HG02623 (cell line): Measurements from ENCODE around the gene RHCG.
"Not testable (repeated sequence)": the region's sequence is repeated elsewhere in the genome, so short reads cannot be mapped to it uniquely, and the experiment has no call there.

Experiments used
- ATAC-seq: cut with Tn5 transposase; IDR thresholded peaks from one replicate; pipeline ENCODE4 v1.9.1; 2021; ENCODE audit warnings: moderate library complexity; ENCODE audit not compliant: unreplicated experiment

The RHCG gene

DNA sequence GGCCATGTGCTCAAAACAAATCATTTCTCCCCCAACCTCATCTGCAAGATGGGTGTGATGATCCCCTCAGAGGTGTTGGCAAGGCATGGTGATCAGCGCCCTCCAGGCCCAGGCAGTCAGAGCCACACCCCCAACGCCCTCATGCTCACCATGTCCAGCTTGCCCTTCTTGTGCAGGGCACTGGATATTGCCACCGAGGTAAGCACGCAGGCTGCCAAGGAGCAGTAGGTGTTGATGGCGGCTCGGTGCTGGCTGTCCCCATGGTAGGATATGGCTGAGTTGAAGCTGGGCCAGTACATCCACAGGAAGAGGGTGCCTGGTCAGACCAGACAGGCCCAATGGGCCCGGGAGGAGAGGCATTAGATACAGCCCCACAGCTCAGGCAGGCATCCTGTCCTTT, 17.2 kb downstream of the RHCG start:
- ATAC-seq: no peak

DNA sequence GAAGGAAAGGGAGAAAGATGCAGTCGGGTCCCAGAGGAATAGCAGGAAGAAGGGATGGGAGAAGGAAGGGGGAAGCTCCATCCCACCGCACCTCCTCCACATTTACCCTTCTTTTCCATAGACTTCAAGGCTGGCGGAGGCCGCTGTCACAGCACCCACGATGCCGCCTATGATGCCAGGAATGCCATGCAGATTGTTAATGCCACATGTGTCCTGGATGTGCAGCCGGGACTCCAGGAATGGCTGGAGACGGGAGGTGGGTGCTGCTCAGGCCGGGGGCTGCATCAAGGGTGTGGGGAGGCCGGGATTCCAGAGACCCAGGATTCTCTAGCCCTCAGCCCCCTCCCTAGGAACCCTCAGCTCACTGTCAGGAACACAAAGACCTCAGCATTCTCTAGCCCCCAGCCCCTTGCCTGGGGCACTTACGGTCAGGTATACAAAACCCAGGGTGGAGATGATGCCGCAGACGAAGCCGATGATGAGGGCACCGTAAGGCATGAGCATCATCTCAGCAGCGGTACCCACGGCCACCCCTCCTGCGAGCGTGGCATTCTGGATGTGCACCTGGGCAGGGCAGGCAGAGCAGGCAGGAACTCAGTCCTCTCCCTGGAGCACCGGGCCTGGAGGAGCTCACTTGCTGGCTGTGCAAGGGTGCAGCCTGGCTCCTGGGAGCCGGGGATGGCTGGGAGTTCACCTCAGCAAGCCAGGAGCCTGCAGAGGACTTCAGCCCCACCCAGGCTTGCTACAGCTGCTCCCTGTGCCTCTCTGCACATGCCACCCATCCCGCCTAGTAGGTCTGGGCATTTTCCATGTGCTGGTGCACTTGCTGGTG, 18.8 kb downstream of the RHCG start:
- no peak for ATAC-seq

DNA sequence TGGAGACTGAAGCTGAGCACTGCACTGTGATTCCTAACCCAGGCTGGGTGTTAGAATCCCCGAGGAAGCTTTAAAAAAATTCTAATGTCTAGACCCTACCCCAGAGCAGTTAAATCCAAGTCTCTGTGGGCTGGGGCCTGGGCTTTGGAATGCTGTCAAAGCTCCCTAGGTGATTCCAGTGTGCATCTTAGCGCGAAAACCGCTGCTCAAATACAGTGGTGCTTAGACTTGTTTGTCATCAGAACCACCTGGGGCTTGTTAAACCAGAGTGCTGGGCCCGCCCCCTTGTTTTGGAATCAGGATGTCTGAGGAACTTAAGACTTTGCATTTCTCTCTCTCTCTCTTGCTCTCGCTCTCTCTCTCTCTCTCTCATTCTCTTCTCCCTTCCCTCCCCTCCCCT, 20.7 kb downstream of the RHCG start:
- no peak for ATAC-seq

DNA sequence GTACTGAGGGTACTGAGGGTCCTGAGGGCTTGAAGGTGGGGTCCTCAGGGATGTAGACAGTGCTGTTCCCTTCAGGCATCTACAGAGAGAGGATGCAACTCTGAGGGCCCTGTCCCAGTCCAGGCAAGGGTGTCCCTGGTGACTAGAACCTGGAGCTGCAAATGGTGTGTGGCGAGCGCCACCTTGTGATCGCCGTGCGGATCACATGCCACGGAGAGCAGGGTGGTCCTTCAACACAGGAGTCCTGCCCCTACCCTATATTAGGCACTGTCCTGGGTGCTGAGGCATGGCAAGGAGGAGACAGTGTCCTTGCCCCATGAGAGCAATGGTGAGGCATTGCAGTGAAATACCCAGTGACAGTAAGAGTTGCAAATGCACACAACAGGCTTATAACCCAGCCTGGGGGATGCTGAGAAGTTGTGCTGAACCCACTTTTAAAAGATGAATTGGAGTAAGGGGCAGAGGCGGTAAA, 23.6 kb downstream of the RHCG start:
- no peak for ATAC-seq

DNA sequence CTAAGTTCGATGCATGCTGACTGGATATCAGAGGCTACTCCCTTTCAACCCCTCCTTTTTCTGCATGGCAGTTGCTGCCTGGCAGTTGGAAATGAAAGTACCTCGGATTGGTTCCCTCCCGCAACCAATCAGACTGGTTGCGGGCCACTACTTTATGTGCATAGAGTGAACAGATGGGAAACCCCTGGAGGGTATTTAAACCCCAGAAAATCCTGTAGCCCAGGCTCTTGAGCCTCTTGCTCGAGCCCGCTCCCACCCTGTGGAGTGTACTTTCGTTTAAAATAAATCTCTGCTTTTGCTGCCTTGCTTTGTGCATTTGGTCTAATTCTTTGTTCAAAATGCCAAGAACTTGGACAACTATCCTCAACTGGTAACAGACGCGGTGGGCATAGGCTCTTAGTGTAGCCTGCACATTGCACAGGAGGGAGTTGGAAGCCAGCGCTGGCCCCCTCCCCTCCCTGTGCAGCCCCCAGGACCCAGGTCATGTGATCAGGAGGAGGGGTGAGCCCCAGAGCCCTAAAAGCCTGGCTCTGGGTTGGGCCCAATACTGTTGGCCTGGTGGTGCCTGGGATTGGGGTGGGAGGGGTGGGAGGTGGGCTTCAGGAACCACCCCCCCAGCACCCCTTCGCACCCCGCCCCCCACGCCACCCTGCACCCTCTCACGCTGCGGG, 26.8 kb downstream of the RHCG start:
- ATAC-seq: no peak

DNA sequence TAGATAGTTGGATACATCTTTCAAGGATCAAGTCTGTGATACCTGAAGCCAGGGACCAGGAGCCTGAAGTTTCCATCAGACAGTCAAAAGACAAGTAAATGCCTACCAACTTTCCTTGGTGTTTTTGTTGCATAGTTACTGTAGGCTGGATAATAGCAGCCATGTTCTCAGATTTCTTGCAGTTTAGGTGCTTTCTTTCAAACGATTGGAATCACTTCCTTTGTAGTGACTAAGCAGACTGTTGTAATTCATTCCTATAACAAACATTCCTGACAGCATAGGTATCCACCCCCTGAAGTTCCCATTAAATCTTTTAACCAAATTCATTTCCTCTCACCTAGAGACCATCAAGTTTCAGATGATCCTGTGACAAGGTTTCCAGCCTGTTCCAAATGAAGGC, 27.6 kb downstream of the RHCG start:
- not testable (repeated sequence) for ATAC-seq

DNA sequence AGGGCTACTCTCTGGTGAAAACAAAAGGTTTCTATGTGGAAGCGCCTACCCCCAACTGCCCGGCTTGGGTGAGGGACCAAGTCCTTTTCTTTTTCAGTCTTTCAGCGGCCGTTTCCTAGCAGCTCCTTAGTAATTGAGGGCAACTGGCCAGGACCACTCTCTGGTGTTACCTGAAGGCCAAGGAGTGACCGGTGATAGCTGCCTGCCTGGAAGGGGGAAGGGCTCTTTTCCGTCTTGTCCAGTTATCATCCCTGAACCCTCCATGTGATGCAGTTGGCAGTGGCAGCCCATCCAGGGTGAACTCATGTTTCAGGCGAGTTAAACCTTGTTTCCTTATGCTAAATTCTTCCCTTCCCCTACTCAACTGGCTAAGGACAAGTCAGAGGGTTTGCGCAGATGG, 33.3 kb downstream of the RHCG start:
- no peak for ATAC-seq

DNA sequence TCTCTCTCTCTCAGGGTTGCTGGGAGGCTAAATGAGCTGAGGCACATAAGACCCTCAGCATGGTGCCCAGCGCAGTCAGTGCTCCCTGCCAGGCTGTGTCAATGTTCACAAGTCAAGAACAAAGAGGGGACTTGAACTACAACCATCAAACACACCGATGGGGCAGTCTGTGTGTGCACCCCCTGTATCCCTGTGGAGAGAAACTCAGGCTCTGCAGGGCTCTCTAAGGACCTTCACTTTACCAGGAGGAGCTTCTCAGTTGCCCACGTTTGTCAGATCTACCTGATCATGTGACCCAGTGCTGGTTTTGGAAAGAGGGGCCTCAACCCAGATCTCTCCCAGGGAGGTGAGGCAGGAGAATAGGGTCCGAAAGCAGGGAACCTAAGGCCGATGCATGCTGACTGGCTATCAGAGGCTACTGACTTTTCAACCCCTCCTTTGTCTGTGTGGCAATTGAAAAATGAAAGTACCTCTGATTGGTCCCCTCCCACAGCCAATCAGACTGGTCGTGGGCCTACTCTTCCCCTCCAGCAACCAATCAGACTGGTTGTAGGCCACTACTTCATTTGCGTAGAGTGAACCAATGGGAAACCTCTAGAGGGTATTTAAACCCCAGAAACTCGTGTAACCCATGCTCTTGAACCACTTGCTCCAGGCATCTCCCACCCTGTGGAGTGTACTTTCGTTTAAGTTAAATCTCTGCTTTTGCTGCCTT, 34.0 kb downstream of the RHCG start:
- no peak for ATAC-seq

DNA sequence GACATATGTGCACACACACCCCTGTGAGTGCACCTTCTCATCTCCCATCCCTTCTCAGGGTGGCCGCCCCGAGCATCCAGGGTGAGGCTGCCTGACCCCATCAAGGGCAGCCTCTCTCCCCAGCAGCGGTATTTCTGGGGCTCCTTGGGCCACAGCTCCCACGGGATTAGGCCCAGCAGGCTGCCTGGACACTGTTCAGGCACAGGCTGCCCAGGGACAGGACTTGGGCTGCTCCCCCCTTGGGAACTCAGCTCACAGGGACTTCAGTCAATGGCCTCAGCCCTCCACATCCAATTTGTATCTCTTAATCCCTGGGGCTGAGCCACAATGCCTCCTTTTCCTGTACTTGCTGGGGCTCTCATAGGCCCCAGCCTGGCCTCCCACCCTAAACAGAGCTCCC, 35.0 kb downstream of the RHCG start:
- no peak for ATAC-seq

DNA sequence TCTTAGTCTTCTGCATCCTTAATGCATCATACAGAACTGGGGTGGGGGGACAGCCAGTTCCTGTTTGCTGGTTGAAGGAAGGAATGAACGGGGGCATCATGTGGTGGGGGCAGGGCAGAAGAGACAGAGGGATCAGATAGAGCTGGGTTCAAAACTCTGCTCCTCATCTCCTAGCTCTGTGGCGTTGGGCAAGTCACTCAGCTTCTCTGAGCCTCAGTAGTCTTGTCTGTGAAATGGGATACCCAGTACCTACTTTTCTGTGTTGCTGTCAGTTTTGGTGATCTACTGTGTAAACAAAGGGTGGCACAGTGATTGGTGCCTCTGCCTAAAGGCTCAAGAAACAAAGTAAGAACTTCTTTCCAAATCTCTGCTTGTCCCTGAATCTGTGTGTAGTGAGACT, 36.3 kb downstream of the RHCG start:
- ATAC-seq: no peak

DNA sequence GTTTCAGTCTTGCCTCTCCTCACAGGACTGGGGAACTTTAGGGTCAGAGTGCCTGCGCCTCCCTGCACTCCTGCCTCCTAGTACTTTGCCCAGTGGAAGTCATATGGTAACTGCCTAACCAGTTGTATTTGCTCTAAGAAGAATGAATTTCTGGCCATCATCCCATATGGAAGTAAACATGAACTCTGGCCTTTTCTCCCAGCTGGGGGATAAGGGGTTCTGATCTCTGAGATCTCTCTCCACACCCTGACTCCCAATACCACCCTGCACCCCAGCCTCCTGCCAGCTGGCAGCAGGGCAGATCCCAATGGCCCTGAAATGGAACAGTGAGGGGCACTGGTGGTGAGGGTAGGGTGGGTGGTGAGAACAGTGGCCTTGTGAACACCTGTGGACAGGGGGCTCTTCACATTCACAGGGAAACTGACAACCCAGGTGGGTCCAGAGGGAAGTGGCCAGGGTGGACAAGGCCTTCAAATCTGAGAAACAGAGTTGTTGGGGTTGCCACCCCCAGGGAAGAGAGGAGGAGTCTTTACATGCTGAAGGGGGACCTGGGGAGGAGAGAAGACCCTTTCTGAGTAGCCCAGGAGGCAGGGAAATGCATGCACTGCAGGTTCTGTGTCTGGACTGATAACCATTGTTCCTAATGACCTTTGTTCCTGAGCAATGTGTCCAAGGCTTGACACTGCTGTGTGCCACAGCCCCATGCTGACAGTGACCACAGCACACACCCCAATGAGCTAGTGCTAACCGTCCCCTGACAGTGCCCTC, 36.9 kb downstream of the RHCG start:
- ATAC-seq: no peak

DNA sequence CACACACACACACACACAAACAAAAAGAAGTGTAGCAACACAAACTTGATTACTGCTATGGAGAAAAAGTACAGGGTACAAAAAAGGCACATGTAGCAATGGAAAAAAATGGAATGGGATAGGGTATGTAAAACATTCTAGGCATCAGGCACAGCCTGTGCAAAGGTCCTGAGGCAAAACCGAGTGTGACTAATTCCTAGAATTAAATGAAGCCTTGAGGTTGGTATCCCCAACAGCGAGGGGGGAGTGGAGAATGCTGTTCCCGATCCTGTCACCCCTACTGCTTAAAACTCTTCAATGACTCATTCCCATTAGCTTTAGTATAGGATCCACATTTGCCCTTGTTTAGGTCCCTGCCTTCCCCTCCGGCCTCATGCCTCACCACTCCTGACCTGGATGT, 37.9 kb downstream of the RHCG start:
- ATAC-seq: no peak

DNA sequence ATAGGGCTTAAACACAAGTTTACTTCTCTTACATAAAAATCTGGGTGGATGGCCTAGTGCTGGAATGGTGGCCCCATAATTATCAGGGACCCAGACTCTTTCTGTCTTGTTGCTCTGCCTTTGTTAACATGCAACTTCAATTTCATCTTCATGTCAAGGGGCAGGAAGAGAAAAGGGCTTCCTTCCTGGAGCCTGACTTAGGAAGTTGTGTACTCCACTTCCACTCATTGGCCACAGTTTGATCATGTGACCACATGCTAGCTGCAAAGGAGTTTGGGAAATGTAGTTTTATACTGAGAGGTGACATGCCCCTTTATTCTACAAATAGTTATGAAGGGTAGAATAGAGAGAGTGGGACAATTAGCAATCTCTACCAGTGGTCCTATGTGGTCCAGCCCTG, 39.3 kb downstream of the RHCG start:
- ATAC-seq: no peak

DNA sequence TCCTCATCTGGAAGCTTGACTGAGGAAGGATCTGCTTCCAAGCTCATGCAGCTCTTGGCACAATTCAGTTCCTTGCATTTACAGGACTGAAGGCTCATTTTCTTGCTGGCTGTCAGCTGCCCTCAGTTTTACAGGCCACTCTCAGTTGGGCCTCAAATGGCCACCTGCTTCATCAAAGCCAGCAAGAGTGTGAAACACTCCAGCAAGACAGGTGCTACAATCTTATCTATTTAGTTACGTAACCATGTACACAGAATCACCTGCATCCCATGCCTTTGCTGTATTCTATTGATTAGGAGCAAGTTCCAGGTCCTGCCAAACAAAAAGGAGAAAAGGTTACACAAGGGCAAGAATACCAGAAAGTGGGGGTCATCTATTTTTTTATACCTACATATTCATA, 40.8 kb downstream of the RHCG start:
- no peak for ATAC-seq

DNA sequence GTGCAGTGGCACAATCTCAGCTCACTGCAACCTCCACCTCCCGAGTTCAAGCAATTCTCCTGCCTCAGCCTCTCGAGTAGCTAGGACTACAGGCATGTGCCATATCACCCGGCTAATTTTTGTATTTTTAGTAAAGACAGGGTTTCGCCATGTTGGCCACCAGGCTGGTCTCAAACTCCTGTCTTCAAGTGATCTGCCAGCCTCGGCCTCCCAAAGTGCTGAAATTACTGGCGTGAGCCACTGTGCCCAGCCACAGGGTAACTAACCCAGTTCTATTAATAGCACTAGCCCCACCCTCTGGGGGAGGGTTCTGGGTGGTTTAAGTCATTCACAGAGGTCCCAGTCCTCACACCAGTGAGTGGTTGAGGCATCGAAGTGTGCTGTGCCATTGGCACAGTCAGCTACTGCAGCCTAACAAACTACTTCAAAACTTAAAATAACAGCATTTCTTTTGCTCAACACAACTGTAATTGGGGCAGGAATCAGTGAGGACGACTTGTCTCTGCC, 44.0 kb downstream of the RHCG start:
- ATAC-seq: no peak

DNA sequence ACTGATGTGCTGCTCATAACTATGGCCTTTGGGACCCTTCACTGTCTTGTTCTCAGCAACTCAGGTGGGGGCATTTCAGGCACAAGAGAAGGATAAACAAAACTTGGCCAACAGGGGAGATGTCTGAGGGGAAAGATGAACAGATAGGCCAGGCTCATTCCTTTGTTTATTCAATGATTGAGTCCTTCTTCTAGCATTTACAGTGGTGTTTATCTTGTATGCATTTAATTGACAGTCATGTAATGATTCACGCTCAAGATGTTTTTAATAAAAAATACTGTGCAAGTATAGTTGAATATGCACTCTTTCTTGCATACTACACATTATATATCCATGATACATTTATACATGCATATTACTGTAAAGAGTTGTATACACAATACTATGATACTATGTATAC, 44.5 kb downstream of the RHCG start:
- ATAC-seq: no peak

DNA sequence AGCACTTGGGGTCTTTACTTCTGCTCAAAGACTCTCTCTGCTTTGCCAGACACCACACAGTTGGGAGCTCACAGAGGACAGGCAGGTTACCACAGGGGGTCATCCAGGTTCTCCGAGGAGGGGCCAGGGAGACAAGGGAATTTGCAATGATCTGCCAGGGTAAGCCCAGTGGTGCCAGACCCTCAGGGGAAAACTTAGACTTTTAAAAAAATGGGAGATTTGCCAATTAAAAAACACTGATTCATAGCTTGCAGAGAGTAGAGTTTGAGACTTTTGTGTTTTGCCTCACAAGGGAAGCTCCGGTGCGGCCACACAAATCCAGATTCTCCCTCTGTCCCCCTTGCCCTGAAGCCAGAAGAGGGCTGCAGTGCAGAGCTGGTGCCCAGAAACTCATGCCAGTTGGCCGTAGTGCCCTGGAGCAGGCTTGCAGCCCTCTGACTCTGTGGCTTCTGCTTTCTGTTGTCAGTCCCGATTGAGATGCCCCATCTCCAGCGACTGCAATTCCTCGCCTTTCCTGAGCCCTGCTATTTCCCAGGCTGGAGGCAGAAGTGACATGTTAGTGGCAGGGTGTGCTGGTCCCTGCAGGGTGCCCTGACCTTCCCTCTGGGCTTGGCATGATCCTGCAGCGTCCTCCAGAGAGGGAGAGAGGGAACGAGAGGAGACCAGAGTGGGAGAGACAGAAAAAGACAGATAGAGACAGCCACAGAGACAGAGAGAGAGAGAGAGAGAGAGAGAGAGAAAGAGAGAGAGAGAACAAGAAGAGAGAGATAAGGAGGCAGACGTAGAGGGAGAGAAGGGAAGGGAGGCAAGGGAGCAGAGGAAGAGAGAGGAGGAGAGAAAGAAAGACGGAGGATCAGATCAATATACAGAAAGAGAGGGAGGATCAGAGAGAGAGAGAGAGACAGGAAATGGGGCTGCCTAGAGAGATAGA, 46.0 kb downstream of the RHCG start:
- no peak for ATAC-seq

DNA sequence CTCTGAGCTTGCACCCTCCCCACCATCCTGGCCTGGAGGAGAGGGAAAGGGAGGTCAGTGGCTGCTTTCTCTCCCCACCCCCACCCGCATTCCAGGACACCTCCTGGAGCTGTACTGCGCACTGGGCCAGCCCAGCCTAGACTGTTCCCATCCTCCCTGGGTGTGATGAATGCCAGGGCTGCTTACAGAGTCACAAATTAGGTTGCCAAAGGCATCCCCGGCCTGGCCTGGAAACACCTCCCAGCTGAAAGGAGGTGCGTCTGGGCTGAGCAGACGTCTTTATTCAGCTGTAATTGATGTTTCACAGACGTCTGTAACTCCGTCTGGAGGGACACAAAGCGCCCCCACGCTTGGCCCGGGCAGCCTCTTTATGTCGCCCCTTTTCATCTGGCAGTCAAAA, 47.6 kb downstream of the RHCG start:
- ATAC-seq: no peak

DNA sequence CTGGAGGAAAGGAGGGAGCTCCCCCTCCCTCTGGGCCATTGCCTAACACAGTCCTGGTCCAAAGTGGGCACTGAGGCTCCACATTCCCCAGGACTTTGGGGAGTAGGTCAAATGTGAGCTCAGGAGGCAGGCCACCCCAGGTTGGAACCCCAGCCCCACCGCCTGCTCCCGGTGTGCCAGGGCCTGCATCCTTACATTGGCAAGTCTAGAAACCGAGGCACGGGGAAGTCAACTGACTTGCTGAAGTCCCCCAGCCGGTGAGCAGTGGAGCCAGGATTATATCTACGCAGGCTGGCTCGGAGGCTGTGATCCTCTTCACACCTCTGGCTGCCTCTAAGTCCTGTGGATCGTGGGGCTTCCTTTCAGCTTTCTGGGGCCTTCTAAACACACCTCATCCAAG, 48.7 kb downstream of the RHCG start:
- ATAC-seq: no peak
